Activated CD4-positive, alpha-beta T cell treated with anti-CD3 and anti-CD28 coated beads, Interleukin-2, amount 50 U/mL, for 24 hours (primary cell): ENCODE results near the gene FAM163B.

ENCODE experiments used
- DNase-seq, 2 donors: peaks; one replicate each; pipeline ENCODE4 v3.0.0-alpha.2; 2020; ENCODE audit warnings: low read depth in 1 of 2, low spot score in 1 of 2

FAM163B gene

GRCh38 chr9:133551446-133551845 is 57.7 kb downstream of the FAM163B start:
- DNase-seq: no peak

GRCh38 chr9:133547116-133547515 is 62.1 kb downstream of the FAM163B start:
- no peak for DNase-seq

GRCh38 chr9:133546287-133546680 is 62.9 kb downstream of the FAM163B start:
- no peak for DNase-seq

- DNase-seq: no peak
Measured at GRCh38 chr9:133545494-133546286, 63.5 kb downstream of the FAM163B start.

- no peak for DNase-seq
Measured at GRCh38 chr9:133543772-133544467, 65.3 kb downstream of the FAM163B start.

- no peak for DNase-seq
Measured at GRCh38 chr9:133542002-133542401, 67.2 kb downstream of the FAM163B start.

GRCh38 chr9:133540698-133541025 is 68.5 kb downstream of the FAM163B start:
- DNase-seq: no peak

- DNase-seq: no peak
Measured at GRCh38 chr9:133539991-133540697, 69.0 kb downstream of the FAM163B start.

- DNase-seq: no peak
Measured at GRCh38 chr9:133538851-133539833, 70.0 kb downstream of the FAM163B start.

- DNase-seq: no peak
Measured at GRCh38 chr9:133538176-133538575, 71.0 kb downstream of the FAM163B start.

GRCh38 chr9:133537257-133537656 is 71.9 kb downstream of the FAM163B start:
- DNase-seq: no peak

GRCh38 chr9:133536536-133536935 is 72.7 kb downstream of the FAM163B start:
- DNase-seq: no peak

- DNase-seq: no peak
Measured at GRCh38 chr9:133536080-133536479, 73.1 kb downstream of the FAM163B start.

- no peak for DNase-seq
Measured at GRCh38 chr9:133535306-133535877, 73.8 kb downstream of the FAM163B start.

GRCh38 chr9:133534346-133535291 is 74.6 kb downstream of the FAM163B start, which contains the start of gene ADAMTSL2:
Gene ADAMTSL2, plus strand, starts transcription at chr9:133534704. Its CDS starts 2,009 bp downstream, at chr9:133536713.
- DNase-seq: no peak

GRCh38 chr9:133533857-133534256 is 75.3 kb downstream of the FAM163B start:
- no peak for DNase-seq

- peak; percentile 28 to 58 for DNase-seq
Measured at GRCh38 chr9:133532937-133533668, 76.1 kb downstream of the FAM163B start.

GRCh38 chr9:133531293-133531692 is 77.9 kb downstream of the FAM163B start:
- no peak for DNase-seq

GRCh38 chr9:133529874-133530273 is 79.3 kb downstream of the FAM163B start:
- no peak for DNase-seq
